HepG2 (cell line): Measurements from ENCODE around the gene TSPAN9. TPM values are rescaled to one million over a fixed set of nuclear protein-coding genes. Genes with fewer than 3 reads are reported as not detected.

Experiments used
- ATF6 ChIP-seq: sonication (generic); formaldehyde crosslinking; conservative IDR thresholded peaks from 2 replicates; pipeline ENCODE4 v1.4.0; 2020; ENCODE audit warnings: missing genetic modification reagents
- CREB1 ChIP-seq, 2 experiments: fragments of 450-650 bp in 1 of 2; IDR thresholded peaks; 2 replicates each; pipeline ENCODE4 v1.6.1; 2016 to 2017; ENCODE audit warnings: control low read depth in 1 of 2, mild to moderate bottlenecking in 1 of 2, missing compliant biosample characterization in 1 of 2, missing genetic modification characterization in 1 of 2
- DNMT3B ChIP-seq: conservative IDR thresholded peaks from 2 replicates; pipeline ENCODE4 v1.6.1; 2016; ENCODE audit warnings: missing biosample characterization, control low read depth
- ETV5 ChIP-seq: IDR thresholded peaks from 2 replicates; pipeline ENCODE4 v1.6.1; 2018; ENCODE audit warnings: missing biosample characterization, missing genetic modification reagents, inconsistent platforms, borderline replicate concordance
- GATA4 ChIP-seq: sonication (generic); IDR thresholded peaks from 2 replicates; pipeline ENCODE4 v1.6.1; 2016; ENCODE audit warnings: antibody characterized with exemption, low read depth, borderline replicate concordance
- HMG20B ChIP-seq: conservative IDR thresholded peaks from 2 replicates; pipeline ENCODE4 v1.6.1; 2016; ENCODE audit warnings: missing genetic modification reagents, missing compliant biosample characterization
- HMGA1 ChIP-seq: sonication (generic); formaldehyde crosslinking; conservative IDR thresholded peaks from 2 replicates; pipeline ENCODE4 v1.4.0; 2020; ENCODE audit warnings: missing genetic modification reagents
- KLF16 ChIP-seq, 2 experiments: sonication (generic) in 1 of 2; formaldehyde crosslinking in 1 of 2; IDR thresholded peaks; 2 replicates each; pipeline versions ENCODE4 v1.6.1 to v1.8.0; 2016 to 2023; ENCODE audit warnings: missing genetic modification reagents in 2 of 2, missing compliant biosample characterization in 1 of 2
- LCORL ChIP-seq, 2 experiments: fragments of 450-650 bp in 1 of 2; sonication (generic) in 1 of 2; formaldehyde crosslinking in 1 of 2; IDR thresholded peaks; 2 replicates each; pipeline versions ENCODE4 v1.5.0 to v1.6.1; 2017 to 2020; ENCODE audit warnings: antibody characterized with exemption in 1 of 2, missing genetic modification reagents in 1 of 2
- NFYB ChIP-seq: sonication (generic); formaldehyde crosslinking; IDR thresholded peaks from 2 replicates; pipeline ENCODE4 v1.4.0; 2020; ENCODE audit warnings: missing genetic modification reagents
- RFX3 ChIP-seq: IDR thresholded peaks from 2 replicates; pipeline ENCODE4 v1.6.1; 2016; ENCODE audit warnings: missing biosample characterization, missing genetic modification reagents
- SMAD1 ChIP-seq: sonication (generic); formaldehyde crosslinking; IDR thresholded peaks from 2 replicates; pipeline ENCODE4 v1.4.0; 2020; ENCODE audit warnings: missing genetic modification reagents, low read depth, mild to moderate bottlenecking, borderline replicate concordance
- SMAD9 ChIP-seq: sonication (generic); formaldehyde crosslinking; IDR thresholded peaks from 2 replicates; pipeline ENCODE4 v1.5.1; 2020; ENCODE audit warnings: mild to moderate bottlenecking, missing genetic modification reagents
- TEAD3 ChIP-seq: optimal IDR thresholded peaks from 2 replicates; pipeline ENCODE3; 2016; ENCODE audit warnings: borderline replicate concordance
- THAP11 ChIP-seq: IDR thresholded peaks from 2 replicates; pipeline ENCODE4 v1.6.1; 2016; ENCODE audit warnings: missing biosample characterization, missing genetic modification reagents
- ZNF136 ChIP-seq: sonication (generic); formaldehyde crosslinking; IDR thresholded peaks from 2 replicates; pipeline ENCODE4 v1.8.1; 2022; ENCODE audit warnings: low read depth, mild to moderate bottlenecking, moderate library complexity, missing genetic modification reagents
- ZNF772 ChIP-seq: sonication (generic); formaldehyde crosslinking; IDR thresholded peaks from 2 replicates; pipeline ENCODE4 v1.5.0; 2020; ENCODE audit warnings: mild to moderate bottlenecking, missing genetic modification reagents
- ZNF878 ChIP-seq: sonication (generic); formaldehyde crosslinking; IDR thresholded peaks from 2 replicates; pipeline ENCODE4 v1.8.1; 2023; ENCODE audit warnings: mild to moderate bottlenecking, missing genetic modification reagents, moderate library complexity
- polyA plus RNA-seq, 8 experiments: library from polyadenylated mRNA; depleted of rRNA in 3 of 8; stranded (reverse) in 7 of 8; unstranded in 1 of 8; fragments of >200 nt; fragmentation: Illumina TruSeq in 4 of 8; extraction: Trizol in 4 of 8; gene quantifications; 2 replicates each; pipeline versions ENCODE4 v1.2.1 to v1.2.3, GENCODE V29; 2011 to 2016; ENCODE audit warnings: low read depth in 4 of 8, missing spikeins in 1 of 8, mixed read lengths in 1 of 8; ENCODE audit not compliant: insufficient read depth in 1 of 8
- total RNA-seq, 5 experiments: library from RNA; depleted of rRNA; stranded (reverse); fragments of >200 nt; fragmentation: Illumina TruSeq; extraction: Trizol; gene quantifications; 2 replicates each; pipeline ENCODE4 v1.2.3, GENCODE V29; 2016; ENCODE audit warnings: low read depth in 1 of 5
- TF ChIP-seq, protein P1 (sequence below): sonication (generic); formaldehyde crosslinking; IDR thresholded peaks from 2 replicates; pipeline ENCODE4 v1.4.0; 2020; ENCODE audit warnings: missing genetic modification reagents
- TF ChIP-seq, protein P2 (sequence below): sonication (generic); formaldehyde crosslinking; IDR thresholded peaks from 2 replicates; pipeline ENCODE4 v1.4.0; 2020; ENCODE audit warnings: mild to moderate bottlenecking, missing genetic modification reagents
- TF ChIP-seq, protein P3 (sequence below): sonication (generic); formaldehyde crosslinking; IDR thresholded peaks from 2 replicates; pipeline ENCODE4 v1.8.0; 2022; ENCODE audit warnings: missing genetic modification reagents, low read depth, mild to moderate bottlenecking, borderline replicate concordance

Gene TSPAN9
- total and polyA plus RNA-seq, 2 of the 13 experiments (the other 11 are each of a cell fraction or from before 2014, with no cell fraction given): 18.1 to 42.3 TPM

GRCh38 chr12:3097186-3097804 lies 20.1 kb downstream of the TSPAN9 start (continued):
- TF ChIP-seq, protein P1, sequence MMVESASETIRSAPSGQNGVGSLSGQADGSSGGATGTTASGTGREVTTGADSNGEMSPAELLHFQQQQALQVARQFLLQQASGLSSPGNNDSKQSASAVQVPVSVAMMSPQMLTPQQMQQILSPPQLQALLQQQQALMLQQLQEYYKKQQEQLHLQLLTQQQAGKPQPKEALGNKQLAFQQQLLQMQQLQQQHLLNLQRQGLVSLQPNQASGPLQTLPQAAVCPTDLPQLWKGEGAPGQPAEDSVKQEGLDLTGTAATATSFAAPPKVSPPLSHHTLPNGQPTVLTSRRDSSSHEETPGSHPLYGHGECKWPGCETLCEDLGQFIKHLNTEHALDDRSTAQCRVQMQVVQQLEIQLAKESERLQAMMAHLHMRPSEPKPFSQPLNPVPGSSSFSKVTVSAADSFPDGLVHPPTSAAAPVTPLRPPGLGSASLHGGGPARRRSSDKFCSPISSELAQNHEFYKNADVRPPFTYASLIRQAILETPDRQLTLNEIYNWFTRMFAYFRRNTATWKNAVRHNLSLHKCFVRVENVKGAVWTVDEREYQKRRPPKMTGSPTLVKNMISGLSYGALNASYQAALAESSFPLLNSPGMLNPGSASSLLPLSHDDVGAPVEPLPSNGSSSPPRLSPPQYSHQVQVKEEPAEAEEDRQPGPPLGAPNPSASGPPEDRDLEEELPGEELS (CRISPR knock-in tag): no peak
- TF ChIP-seq SMAD9 (CRISPR knock-in tag) (no peak), HMG20B (CRISPR knock-in tag) (no peak), ATF6 (CRISPR knock-in tag) (no peak), SMAD1 (CRISPR knock-in tag) (no peak), ZNF136 (CRISPR knock-in tag) (peak; percentile 30; the same call in 1 of the 2 replicates), TEAD3 (CRISPR knock-in tag) (peak; percentile 17), HMGA1 (CRISPR knock-in tag) (no peak), ETV5 (0 out of 2 replicates have a peak, but pooled peaks have one; percentile 27), NFYB (CRISPR knock-in tag) (peak; percentile 39; the same call in 1 of the 2 replicates), ZNF772 (CRISPR knock-in tag) (peak; percentile 2; the same call in 1 of the 2 replicates), RFX3 (0 out of 2 replicates have a peak, but pooled peaks have one; percentile 45), DNMT3B (CRISPR knock-in tag) (no peak), LCORL (IDR thresholded peaks at IDR 0.05) (no peak), LCORL (CRISPR knock-in tag; IDR thresholded peaks at IDR 0.05) (no peak; the same call in 1 of the 2 replicates), THAP11 (CRISPR knock-in tag) (0 out of 2 replicates have a peak, but pooled peaks have one; percentile 8), KLF16 (CRISPR knock-in tag; IDR thresholded peaks at IDR 0.05) (0 out of 4 replicates have a peak, but pooled peaks of 1 of the 2 experiments have one; percentile 5), ZNF878 (CRISPR knock-in tag) (0 out of 2 replicates have a peak, but pooled peaks have one; percentile 55), CREB1 (IDR thresholded peaks at IDR 0.05) (no peak), CREB1 (CRISPR knock-in tag; IDR thresholded peaks at IDR 0.05) (peak; percentile 56; the same call in 1 of the 2 replicates), GATA4 (peak; percentile 57; the same call in 1 of the 2 replicates)
- TF ChIP-seq, protein P2, sequence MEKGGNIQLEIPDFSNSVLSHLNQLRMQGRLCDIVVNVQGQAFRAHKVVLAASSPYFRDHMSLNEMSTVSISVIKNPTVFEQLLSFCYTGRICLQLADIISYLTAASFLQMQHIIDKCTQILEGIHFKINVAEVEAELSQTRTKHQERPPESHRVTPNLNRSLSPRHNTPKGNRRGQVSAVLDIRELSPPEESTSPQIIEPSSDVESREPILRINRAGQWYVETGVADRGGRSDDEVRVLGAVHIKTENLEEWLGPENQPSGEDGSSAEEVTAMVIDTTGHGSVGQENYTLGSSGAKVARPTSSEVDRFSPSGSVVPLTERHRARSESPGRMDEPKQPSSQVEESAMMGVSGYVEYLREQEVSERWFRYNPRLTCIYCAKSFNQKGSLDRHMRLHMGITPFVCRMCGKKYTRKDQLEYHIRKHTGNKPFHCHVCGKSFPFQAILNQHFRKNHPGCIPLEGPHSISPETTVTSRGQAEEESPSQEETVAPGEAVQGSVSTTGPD (CRISPR knock-in tag): 0 out of 2 replicates have a peak, but pooled peaks have one; percentile 6
- TF ChIP-seq, protein P3, sequence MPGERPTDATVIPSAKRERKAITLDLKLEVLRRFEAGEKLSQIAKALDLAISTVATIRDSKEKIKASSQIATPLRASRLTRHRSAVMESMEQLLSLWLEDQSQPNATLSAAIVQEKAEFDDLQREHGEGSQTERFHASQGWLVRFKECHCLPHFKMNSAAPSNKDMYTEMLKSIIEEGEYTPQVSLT: no peak
